ENCODE data around the gene COL6A6. TPM values are rescaled to one million over a fixed set of nuclear protein-coding genes. Genes with fewer than 3 reads are reported as not detected.

The COL6A6 gene
- under 1 TPM in 1 of 4 donors, not detected in 3; 0.16 TPM for total RNA-seq
- polyA plus RNA-seq, result under 1 TPM in 1 of 3 donors, not detected in 2; 0.04 TPM

DNA sequence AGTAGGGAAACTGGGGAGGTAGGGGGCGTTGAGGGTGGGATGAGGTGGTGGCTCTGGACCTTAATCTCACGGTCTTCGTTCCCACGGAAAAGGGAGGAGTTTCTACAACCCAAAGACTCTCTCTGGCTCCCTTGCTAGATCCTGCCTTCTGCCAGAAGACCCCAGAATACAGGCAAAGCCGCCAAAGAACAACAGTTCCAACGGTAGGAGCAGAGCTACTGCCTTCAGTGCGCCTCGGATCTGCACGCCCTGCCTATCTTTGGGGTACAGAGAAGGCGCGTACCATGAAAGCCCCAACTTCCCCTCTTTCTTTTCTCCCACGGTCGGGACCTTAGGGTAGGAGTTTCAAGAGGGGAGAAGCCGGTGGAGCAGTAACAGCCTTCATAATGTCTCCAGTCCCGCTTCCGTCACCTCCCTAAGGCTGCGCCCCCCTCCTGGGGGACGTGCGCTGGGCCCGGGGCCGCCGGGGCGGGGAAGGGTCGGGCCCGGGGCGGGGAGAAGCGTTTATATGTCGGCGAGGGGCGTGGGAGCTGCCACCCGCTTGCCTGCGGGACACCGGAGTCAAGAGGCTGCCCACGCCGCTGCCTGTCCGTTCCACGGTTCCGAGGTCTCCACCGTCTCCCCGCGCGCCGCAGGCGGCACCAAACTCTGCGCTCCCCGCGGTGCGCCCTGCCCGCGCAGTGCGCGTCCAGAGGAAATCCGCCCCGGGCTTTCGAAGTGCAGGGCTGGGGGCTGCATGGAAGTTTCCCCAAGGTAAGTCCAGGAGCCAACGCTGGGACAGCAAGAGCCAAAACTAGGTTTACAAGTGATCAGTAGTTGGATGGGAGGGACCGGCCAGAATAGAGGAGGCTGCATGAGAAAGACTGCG is at the start of gene COL6A6:
COL6A6 (plus strand) TSS at position 533 of the 868 bp plus-strand sequence. CDS start 43,188 bp downstream, outside the sequence.
- Histone ChIP-seq H3K9me3 (no peaks in the 10 kb centered on the region), H3K4me1 (peaks cover 0 to 6% (median 5%) of the 10 kb centered on the region in 4 donors), H3K27me3 (peaks cover 9 to 41% (median 22%) of the 10 kb centered on the region in 3 donors), H3K36me3 (no peaks in the 10 kb centered on the region), H3K4me3 (peak within 1 kb of the TSS in 1 of 4 donors; percentile 5), H3K27ac (no peak within 1 kb of the TSS)
- TF ChIP-seq POLR2A (IDR thresholded peaks at IDR 0.05) (no peak), POLR2AphosphoS5 (IDR thresholded peaks at IDR 0.05) (no peak), EP300 (IDR thresholded peaks at IDR 0.05) (no peak)
- TF ChIP-seq, protein P1, sequence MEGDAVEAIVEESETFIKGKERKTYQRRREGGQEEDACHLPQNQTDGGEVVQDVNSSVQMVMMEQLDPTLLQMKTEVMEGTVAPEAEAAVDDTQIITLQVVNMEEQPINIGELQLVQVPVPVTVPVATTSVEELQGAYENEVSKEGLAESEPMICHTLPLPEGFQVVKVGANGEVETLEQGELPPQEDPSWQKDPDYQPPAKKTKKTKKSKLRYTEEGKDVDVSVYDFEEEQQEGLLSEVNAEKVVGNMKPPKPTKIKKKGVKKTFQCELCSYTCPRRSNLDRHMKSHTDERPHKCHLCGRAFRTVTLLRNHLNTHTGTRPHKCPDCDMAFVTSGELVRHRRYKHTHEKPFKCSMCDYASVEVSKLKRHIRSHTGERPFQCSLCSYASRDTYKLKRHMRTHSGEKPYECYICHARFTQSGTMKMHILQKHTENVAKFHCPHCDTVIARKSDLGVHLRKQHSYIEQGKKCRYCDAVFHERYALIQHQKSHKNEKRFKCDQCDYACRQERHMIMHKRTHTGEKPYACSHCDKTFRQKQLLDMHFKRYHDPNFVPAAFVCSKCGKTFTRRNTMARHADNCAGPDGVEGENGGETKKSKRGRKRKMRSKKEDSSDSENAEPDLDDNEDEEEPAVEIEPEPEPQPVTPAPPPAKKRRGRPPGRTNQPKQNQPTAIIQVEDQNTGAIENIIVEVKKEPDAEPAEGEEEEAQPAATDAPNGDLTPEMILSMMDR (IDR thresholded peaks at IDR 0.05), result no peak
- no peak for DNase-seq
- intact Hi-C loops (cut with DNase I), result no loop called here
- WGBS, 2 donors, result 6 to 19% methylated on average over 58 of the region's 58 CpGs

- intact Hi-C loops (cut with DNase I), result no loop called here
These were observed 48.7 kb upstream of the COL6A6 start for GRCh38 chr3:130468311-130468710.

GRCh38 chr3:130470126-130470525 is 46.9 kb upstream of the COL6A6 start:
- no peak overlapping the region for H3K27ac ChIP-seq
- TF ChIP-seq EP300 (IDR thresholded peaks at IDR 0.05) (no peak), POLR2AphosphoS5 (IDR thresholded peaks at IDR 0.05) (no peak), POLR2A (IDR thresholded peaks at IDR 0.05) (no peak)
- TF ChIP-seq, protein P1 (IDR thresholded peaks at IDR 0.05), result no peak

More at GRCh38 chr3:130468311-130468710, 48.7 kb upstream of the COL6A6 start:
- H3K4me1 ChIP-seq, result no peaks in the 10 kb centered on the region
- no peak overlapping the region for H3K27ac ChIP-seq
- TF ChIP-seq, protein P1 (IDR thresholded peaks at IDR 0.05), result no peak
- TF ChIP-seq POLR2A (IDR thresholded peaks at IDR 0.05) (no peak), EP300 (IDR thresholded peaks at IDR 0.05) (no peak), POLR2AphosphoS5 (IDR thresholded peaks at IDR 0.05) (no peak)
- H3K4me3 ChIP-seq, result no peak overlapping the region
- 95 to 99% methylated on average over 1 of the region's 1 CpG for WGBS, 2 donors
- no peak for DNase-seq
- H3K36me3 ChIP-seq, result no peaks in the 10 kb centered on the region
- no peaks in the 10 kb centered on the region for H3K27me3 ChIP-seq
- H3K9me3 ChIP-seq, result no peaks in the 10 kb centered on the region

DNA sequence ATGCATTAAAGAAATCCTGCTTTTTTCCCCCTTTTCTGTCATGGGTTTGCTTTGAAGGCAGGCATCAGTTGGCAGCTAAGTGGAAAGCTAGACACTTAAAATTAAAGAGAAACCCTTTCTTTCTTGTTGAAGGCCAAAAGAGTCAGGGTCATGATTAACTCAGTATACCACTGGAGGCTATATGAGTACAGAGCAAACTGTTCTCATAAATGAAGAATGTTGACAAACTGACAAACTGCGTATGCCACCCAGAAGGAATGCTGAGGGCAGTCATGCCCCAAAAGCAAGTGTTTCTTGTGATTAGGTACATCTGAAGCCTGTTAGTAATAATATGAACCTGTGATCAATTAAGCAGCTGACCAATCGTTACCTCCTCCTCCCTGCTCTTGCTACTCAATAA is 43.6 kb upstream of the COL6A6 start:
- H3K27me3 ChIP-seq, result no peaks in the 10 kb centered on the region
- intact Hi-C loops (cut with DNase I), result no loop called here
- TF ChIP-seq EP300 (IDR thresholded peaks at IDR 0.05) (no peak), POLR2AphosphoS5 (IDR thresholded peaks at IDR 0.05) (no peak), POLR2A (IDR thresholded peaks at IDR 0.05) (no peak)
- TF ChIP-seq, protein P1 (IDR thresholded peaks at IDR 0.05), result no peak
- H3K36me3 ChIP-seq, result no peaks in the 10 kb centered on the region
- H3K27ac ChIP-seq, result no peak overlapping the region
- whole genome bisulfite sequencing, 2 donors, result 23 to 64% methylated on average over 2 of the region's 2 CpGs
- no peak overlapping the region for H3K4me3 ChIP-seq
- DNase-seq, result no peak
- H3K4me1 ChIP-seq, result no peaks in the 10 kb centered on the region
- no peaks in the 10 kb centered on the region for H3K9me3 ChIP-seq

More at GRCh38 chr3:130470126-130470525, 46.9 kb upstream of the COL6A6 start:
- H3K4me1 ChIP-seq, result no peaks in the 10 kb centered on the region
- intact Hi-C loops (cut with DNase I), result no loop called here
- no peaks in the 10 kb centered on the region for H3K9me3 ChIP-seq
- no peak overlapping the region for H3K4me3 ChIP-seq
- no peaks in the 10 kb centered on the region for H3K36me3 ChIP-seq
- WGBS, 2 donors, result 54 to 70% methylated on average over 3 of the region's 3 CpGs
- H3K27me3 ChIP-seq, result no peaks in the 10 kb centered on the region
- DNase-seq, result no peak

Measured in sigmoid colon (tissue), 7 donors.